Endothelial cell of umbilical vein (primary cell): ENCODE measurements around the gene SFSWAP. TPM values are rescaled to one million over a fixed set of nuclear protein-coding genes. Genes with fewer than 3 reads are reported as not detected.

Source experiments
- BruUV-seq: library from RNA; stranded (reverse); fragments of 400-500 nt; replicated peaks from 2 replicates; lab custom pipeline; 2021; lab: Mats Ljungman, UMichigan
- CTCF ChIA-PET: fragments of 300-600, 350-600 bp; sonication (Branson Sonifier 250); formaldehyde crosslinking; loops from one replicate; lab custom pipeline; 2021; ENCODE audit warnings: antibody characterized with exemption, inconsistent platforms; lab: Charles Lee
- POLR2A ChIA-PET: fragments of 300-600, 350-600 bp; sonication (Branson Sonifier 250); formaldehyde crosslinking; loops from one replicate; lab custom pipeline; 2021; ENCODE audit warnings: antibody characterized with exemption, inconsistent platforms; lab: Charles Lee
- DNase-seq: peaks from one replicate; pipeline ENCODE4 v3.0.0-alpha.2; 2011; ENCODE audit warnings: low read depth, low spot score
- FAIRE-seq: peaks from 2 replicates; lab custom pipeline; 2011; peaks lifted over from hg19 to GRCh38; lab: Jason Lieb, UNC
- H2AFZ ChIP-seq: 2 replicates; pipeline ENCODE4 v1.6.0; 2012; ENCODE audit warnings: low read depth, low read length, control low read depth, inconsistent platforms
- H3K27ac ChIP-seq: 2 replicates; pipeline ENCODE4 v1.5.1; 2011; ENCODE audit warnings: low read depth, mild to moderate bottlenecking, control low read depth, low read length, moderate library complexity; ENCODE audit not compliant: insufficient read depth
- H3K27me3 ChIP-seq, 2 experiments: 2 replicates each; pipeline versions ENCODE4 v1.6.0 to v1.6.1; 2011; ENCODE audit warnings: low read length in 2 of 2, mixed read lengths in 1 of 2; ENCODE audit not compliant: control insufficient read depth in 2 of 2, insufficient read depth in 2 of 2
- H3K36me3 ChIP-seq, 2 experiments: 2 replicates in 1 of 2; 3 replicates in 1 of 2; pipeline ENCODE4 v1.5.1; 2011; ENCODE audit warnings: low read length in 2 of 2, mild to moderate bottlenecking in 1 of 2, moderate library complexity in 1 of 2; ENCODE audit not compliant: control insufficient read depth in 2 of 2, insufficient read depth in 2 of 2; ENCODE audit errors: extremely low read depth in 1 of 2
- H3K4me1 ChIP-seq: 3 replicates; pipeline ENCODE4 v1.5.1; 2011; ENCODE audit warnings: mild to moderate bottlenecking, low read length; ENCODE audit not compliant: control insufficient read depth, insufficient read depth; ENCODE audit errors: extremely low read depth
- H3K4me2 ChIP-seq: 2 replicates; pipeline ENCODE4 v1.6.1; 2011; ENCODE audit warnings: low read length, control low read depth, mixed read lengths; ENCODE audit not compliant: insufficient read depth
- H3K4me3 ChIP-seq, 3 experiments: fragments of 200-600 bp in 1 of 3; sonication (generic), shearing (Covaris generic) in 1 of 3; replicated peaks in 1 of 3; 2 replicates each; pipeline ENCODE4 v1.5.1; 2011 to 2016; ENCODE audit warnings: control low read depth in 3 of 3, low read length in 3 of 3, mild to moderate bottlenecking in 2 of 3, inconsistent platforms in 1 of 3, low read depth in 1 of 3, moderate library complexity in 1 of 3; ENCODE audit not compliant: insufficient read depth in 1 of 3
- H3K79me2 ChIP-seq: 2 replicates; pipeline ENCODE4 v1.6.0; 2012; ENCODE audit warnings: low read length, inconsistent platforms; ENCODE audit not compliant: control insufficient read depth, insufficient read depth
- H3K9ac ChIP-seq: replicated peaks from 2 replicates; pipeline ENCODE3; 2011; ENCODE audit warnings: low read length, control low read depth; ENCODE audit not compliant: insufficient read depth; ENCODE audit errors: extremely low read depth
- H3K9me1 ChIP-seq: replicated peaks from 3 replicates; pipeline ENCODE4 v1.6.0; 2011; ENCODE audit warnings: mild to moderate bottlenecking, low read length; ENCODE audit not compliant: control insufficient read depth, insufficient read depth; ENCODE audit errors: extremely low read depth
- H3K9me3 ChIP-seq: replicated peaks from 2 replicates; pipeline ENCODE4 v1.5.1; 2012; ENCODE audit warnings: low read length, inconsistent platforms; ENCODE audit not compliant: control insufficient read depth, insufficient read depth
- H4K20me1 ChIP-seq: replicated peaks from 2 replicates; pipeline ENCODE3; 2011; ENCODE audit warnings: mild to moderate bottlenecking, low read length; ENCODE audit not compliant: control insufficient read depth, insufficient read depth; ENCODE audit errors: extremely low read depth
- CTCF ChIP-seq, 2 donors: IDR thresholded peaks; 1 replicate in 1 of 2; 2 replicates in 1 of 2; pipeline ENCODE4 v1.5.1; 2011; ENCODE audit warnings: low read length in 2 of 2, mild to moderate bottlenecking in 2 of 2, moderate library complexity in 2 of 2, control low read depth in 1 of 2, inconsistent platforms in 1 of 2, low read depth in 1 of 2; ENCODE audit not compliant: insufficient read depth in 1 of 2; ENCODE audit errors: extremely low read depth in 1 of 2
- EZH2 ChIP-seq: IDR thresholded peaks from 2 replicates; pipeline ENCODE4 v1.6.1; 2012; ENCODE audit warnings: borderline replicate concordance, low read depth, mild to moderate bottlenecking, moderate library complexity, low read length, inconsistent platforms; ENCODE audit not compliant: severe bottlenecking
- FOS ChIP-seq: IDR thresholded peaks from 2 replicates; pipeline ENCODE4 v1.6.1; 2011; ENCODE audit warnings: mild to moderate bottlenecking, low read length, moderate library complexity, borderline replicate concordance; ENCODE audit not compliant: insufficient read depth
- GATA2 ChIP-seq: IDR thresholded peaks from 2 replicates; pipeline ENCODE4 v1.7.0; 2011; ENCODE audit warnings: low read depth, mild to moderate bottlenecking, moderate library complexity, mixed read lengths, low read length; ENCODE audit not compliant: insufficient read length, insufficient read depth
- JUN ChIP-seq: IDR thresholded peaks from 2 replicates; pipeline ENCODE4 v1.6.1; 2011; ENCODE audit warnings: borderline replicate concordance, low read depth; ENCODE audit not compliant: insufficient read length, insufficient read depth
- MAX ChIP-seq: IDR thresholded peaks from 2 replicates; pipeline ENCODE4 v1.6.1; 2011; ENCODE audit not compliant: insufficient read depth, insufficient read length
- MYC ChIP-seq: IDR thresholded peaks from one replicate; pipeline ENCODE4 v1.6.1; 2011; ENCODE audit warnings: mild to moderate bottlenecking, low read depth, low read length
- POLR2A ChIP-seq: IDR thresholded peaks from 2 replicates; pipeline ENCODE4 v1.6.1; 2012; ENCODE audit warnings: low read depth, mild to moderate bottlenecking, control low read depth, low read length
- POLR2AphosphoS5 ChIP-seq: IDR thresholded peaks from 2 replicates; pipeline ENCODE4 v1.6.1; 2012; ENCODE audit warnings: low read depth, mild to moderate bottlenecking, control low read depth, low read length, moderate library complexity; ENCODE audit not compliant: insufficient read depth
- dilution Hi-C: fragments of 300-500 bp; cut with MboI; formaldehyde crosslinking; loops from one replicate; pipeline ENCODE4 v1.15.0; 2019; ENCODE audit warnings: low sequenced_read_pairs; ENCODE audit not compliant: extremely low pct_ligation_motif_present
- intact Hi-C: fragments of 100-400 bp; cut with micrococcal nuclease; formaldehyde crosslinking; loops from one replicate; pipeline ENCODE4 v1.10.0; 2022
- polyA plus RNA-seq, 4 experiments: library from polyadenylated mRNA; depleted of rRNA in 3 of 4; stranded (reverse) in 3 of 4; unstranded in 1 of 4; fragments of >200 nt; gene quantifications; 2 replicates each; pipeline versions ENCODE4 v1.2.1 to v1.2.3, GENCODE V29; 2011 to 2012; ENCODE audit warnings: missing spikeins in 1 of 4
- total RNA-seq: library from RNA; stranded (reverse); gene quantifications from 2 replicates; pipeline ENCODE4 v1.2.3, GENCODE V29; 2021

The SFSWAP gene
- total and polyA plus RNA-seq, 2 donors (not counting 3 experiments of a cell fraction or from before 2014, with no cell fraction given), result 38.1 to 53.3 TPM

DNA sequence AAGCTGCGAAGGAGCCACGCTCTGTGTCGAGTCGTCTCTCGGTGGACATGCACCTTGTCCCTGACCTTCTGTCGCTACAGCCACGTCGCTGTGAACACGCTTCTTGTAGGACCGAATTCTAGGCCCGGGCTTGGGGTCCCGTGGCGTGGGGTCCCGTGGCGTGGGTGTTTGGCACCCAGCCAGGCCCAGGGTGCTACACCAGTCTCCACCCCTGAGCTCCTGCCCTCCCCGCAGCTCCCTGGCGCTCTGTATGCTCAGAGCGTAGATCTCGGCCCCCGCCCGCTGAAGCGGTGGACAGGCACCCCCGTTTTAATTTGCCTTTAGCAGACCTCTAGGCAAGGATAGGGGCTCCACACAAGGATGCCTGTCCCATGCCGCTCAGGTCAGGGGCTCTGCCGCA is 133.8 kb downstream of the SFSWAP start:
- H3K36me3 ChIP-seq, result no peaks in the 10 kb centered on the region
- ChIA-PET CTCF (no interaction called here), POLR2A (no interaction called here)
- TF ChIP-seq CTCF (IDR thresholded peaks at IDR 0.05; ENCODE audit: extremely low read depth in 1 of 2, insufficient read depth in 1 of 2, low read depth in 1 of 2, low read length in 2 of 2), result no peak
- no peak for TF ChIP-seq MYC
- no peak for TF ChIP-seq EZH2
- TF ChIP-seq GATA2, result no peak
- TF ChIP-seq JUN, result no peak
- TF ChIP-seq FOS, result no peak
- TF ChIP-seq MAX, result no peak
- no peak for TF ChIP-seq POLR2AphosphoS5
- no peak for TF ChIP-seq POLR2A
- H3K4me3 ChIP-seq, result no peak overlapping the region
- no peaks in the 10 kb centered on the region for H3K79me2 ChIP-seq
- H3K4me1 ChIP-seq, result no peaks in the 10 kb centered on the region
- no TSS peak for BruUV-seq
- no peaks in the 10 kb centered on the region for H3K27me3 ChIP-seq
- H3K9me3 ChIP-seq, result no peaks in the 10 kb centered on the region
- dilution Hi-C loops (no loop called here), intact Hi-C loops (no loop called here)
- FAIRE-seq (no peak), DNase-seq (no peak)
- H3K27ac ChIP-seq, result no peak overlapping the region
- no peak overlapping the region for H3K4me2 ChIP-seq
- H4K20me1 ChIP-seq, result no peaks in the 10 kb centered on the region
- H3K9ac ChIP-seq, result no peak overlapping the region
- no peaks in the 10 kb centered on the region for H3K9me1 ChIP-seq
- H2AFZ ChIP-seq, result no peak overlapping the region
